ENCODE results near the gene NEU3.
A peak's percentile ranks its signal among the peaks of the same experiment; 100 is the strongest.
"Not testable (repeated sequence)": the region's sequence is repeated elsewhere in the genome, so short reads cannot be mapped to it uniquely, and the experiment has no call there.

NEU3 gene

GRCh38 chr11:74988541-74989259 lies at the start of gene NEU3:
Gene NEU3, plus strand, starts transcription at chr11:74988933. Its CDS starts 128 bp downstream, at chr11:74989061.
- peak; percentile 88 for DNase-seq

GRCh38 chr11:74941492-74941891 lies 47.2 kb upstream of the NEU3 start:
- no peak for DNase-seq

- DNase-seq = no peak
Observed at GRCh38 chr11:74942073-74942759, 46.5 kb upstream of the NEU3 start.

- DNase-seq = no peak
Observed at GRCh38 chr11:74948546-74948897, 40.2 kb upstream of the NEU3 start.

- peak; percentile 98 for DNase-seq
Observed at GRCh38 chr11:74948898-74949752, 39.6 kb upstream of the NEU3 start, which contains the start of the genes SPCS2 and XRRA1. Gene SPCS2, plus strand, starts transcription at chr11:74949266. Its CDS starts 20 bp downstream, at chr11:74949286. Gene XRRA1, minus strand, starts transcription at chr11:74949091. Its CDS starts 8,213 bp downstream, at chr11:74940878.

- DNase-seq = no peak
Observed at GRCh38 chr11:74949753-74950137, 39.0 kb upstream of the NEU3 start.

GRCh38 chr11:74950374-74950969 lies 38.3 kb upstream of the NEU3 start:
- no peak for DNase-seq

GRCh38 chr11:74951226-74951625 lies 37.5 kb upstream of the NEU3 start:
- DNase-seq = no peak

GRCh38 chr11:74952752-74953151 lies 36.0 kb upstream of the NEU3 start:
- no peak for DNase-seq

- no peak for DNase-seq
Observed at GRCh38 chr11:74953451-74953850, 35.3 kb upstream of the NEU3 start.

- DNase-seq = no peak
Observed at GRCh38 chr11:74954199-74954598, 34.5 kb upstream of the NEU3 start.

- DNase-seq = no peak
Observed at GRCh38 chr11:74956397-74957015, 32.2 kb upstream of the NEU3 start.

- DNase-seq = no peak
Observed at GRCh38 chr11:74957937-74958629, 30.6 kb upstream of the NEU3 start.

GRCh38 chr11:74960128-74960527 lies 28.6 kb upstream of the NEU3 start:
- not testable (repeated sequence) for DNase-seq

GRCh38 chr11:74966651-74967050 lies 22.1 kb upstream of the NEU3 start:
- peak; percentile 19 for DNase-seq

GRCh38 chr11:74970852-74971395 lies 17.8 kb upstream of the NEU3 start:
- no peak for DNase-seq

GRCh38 chr11:74971424-74971823 lies 17.3 kb upstream of the NEU3 start:
- no peak for DNase-seq

- DNase-seq = no peak
Observed at GRCh38 chr11:74978041-74978440, 10.7 kb upstream of the NEU3 start.

- no peak for DNase-seq
Observed at GRCh38 chr11:74980634-74981033, 8.1 kb upstream of the NEU3 start.

GRCh38 chr11:74981888-74982287 lies 6.8 kb upstream of the NEU3 start:
- DNase-seq = no peak

GRCh38 chr11:74984070-74984469 lies 4.7 kb upstream of the NEU3 start:
- DNase-seq = no peak

- no peak for DNase-seq
Observed at GRCh38 chr11:74984730-74985129, 4.0 kb upstream of the NEU3 start.
